ENCODE measurements around the gene CTIF. TPM values are rescaled to one million over a fixed set of nuclear protein-coding genes. Genes with fewer than 3 reads are reported as not detected.
A peak's percentile ranks its signal among the peaks of the same experiment; 100 is the strongest.

The CTIF gene
- total RNA-seq, 2 donors from 2014 or later, result 6.1 to 7.3 TPM

- Mint-ChIP-seq H3K4me1 (peaks cover 19% of the 10 kb centered on the region), H3K27me3 (peaks cover 16% of the 10 kb centered on the region), H3K4me3 (no peak overlapping the region), H3K36me3 (ENCODE audit: low read depth) (no peaks in the 10 kb centered on the region), H3K27ac (peak overlapping the region; percentile 41)
- ATAC-seq, result no peak
- DNase-seq, result no peak
- H3K9me3 ChIP-seq (ENCODE audit: control insufficient read depth, low read length, poor library complexity, severe bottlenecking), result no peaks in the 10 kb centered on the region
Measured at GRCh38 chr18:48548011-48548771, 9.4 kb downstream of the CTIF start.

- no peak overlapping the region for H3K4me3 Mint-ChIP-seq
- ATAC-seq, result no peak
- no peaks in the 10 kb centered on the region for H3K9me3 ChIP-seq (ENCODE audit: control insufficient read depth, low read length, poor library complexity, severe bottlenecking)
- peaks cover 12% of the 10 kb centered on the region for H3K27me3 Mint-ChIP-seq
- H3K27ac Mint-ChIP-seq, result peak overlapping the region; percentile 41
- H3K36me3 Mint-ChIP-seq (ENCODE audit: low read depth), result no peaks in the 10 kb centered on the region
- H3K4me1 Mint-ChIP-seq, result peaks cover 16% of the 10 kb centered on the region
- no peak for DNase-seq
Measured at GRCh38 chr18:48548921-48549320, 10.1 kb downstream of the CTIF start.

GRCh38 chr18:48550101-48550729 is 11.4 kb downstream of the CTIF start:
- Mint-ChIP-seq H3K27ac (peak overlapping the region; percentile 9), H3K4me3 (no peak overlapping the region), H3K4me1 (peaks cover 9% of the 10 kb centered on the region), H3K27me3 (no peaks in the 10 kb centered on the region), H3K36me3 (ENCODE audit: low read depth) (no peaks in the 10 kb centered on the region)
- ATAC-seq, result no peak
- no peaks in the 10 kb centered on the region for H3K9me3 ChIP-seq (ENCODE audit: control insufficient read depth, low read length, poor library complexity, severe bottlenecking)
- no peak for DNase-seq

GRCh38 chr18:48551100-48551499 is 12.3 kb downstream of the CTIF start:
- no peaks in the 10 kb centered on the region for H3K9me3 ChIP-seq (ENCODE audit: control insufficient read depth, low read length, poor library complexity, severe bottlenecking)
- H3K4me3 Mint-ChIP-seq, result no peak overlapping the region
- H3K36me3 Mint-ChIP-seq (ENCODE audit: low read depth), result no peaks in the 10 kb centered on the region
- no peak overlapping the region for H3K27ac Mint-ChIP-seq
- peaks cover 6% of the 10 kb centered on the region for H3K4me1 Mint-ChIP-seq
- DNase-seq (no peak), ATAC-seq (no peak)
- no peaks in the 10 kb centered on the region for H3K27me3 Mint-ChIP-seq

GRCh38 chr18:48552130-48552529 is 13.3 kb downstream of the CTIF start:
- H3K27me3 Mint-ChIP-seq, result no peaks in the 10 kb centered on the region
- no peak for ATAC-seq
- no peak overlapping the region for H3K27ac Mint-ChIP-seq
- no peak for DNase-seq
- H3K36me3 Mint-ChIP-seq (ENCODE audit: low read depth), result no peaks in the 10 kb centered on the region
- peaks cover 8% of the 10 kb centered on the region for H3K4me1 Mint-ChIP-seq
- H3K9me3 ChIP-seq (ENCODE audit: control insufficient read depth, low read length, poor library complexity, severe bottlenecking), result no peaks in the 10 kb centered on the region
- no peak overlapping the region for H3K4me3 Mint-ChIP-seq

- ATAC-seq, result no peak
- Mint-ChIP-seq H3K27ac (no peak overlapping the region), H3K4me1 (peaks cover 8% of the 10 kb centered on the region), H3K36me3 (ENCODE audit: low read depth) (no peaks in the 10 kb centered on the region), H3K27me3 (no peaks in the 10 kb centered on the region), H3K4me3 (no peak overlapping the region)
- no peak for DNase-seq
- H3K9me3 ChIP-seq (ENCODE audit: control insufficient read depth, low read length, poor library complexity, severe bottlenecking), result no peaks in the 10 kb centered on the region
Measured at GRCh38 chr18:48553236-48553635, 14.4 kb downstream of the CTIF start.

- H3K27me3 Mint-ChIP-seq, result no peaks in the 10 kb centered on the region
- H3K36me3 Mint-ChIP-seq (ENCODE audit: low read depth), result no peaks in the 10 kb centered on the region
- peaks cover 4% of the 10 kb centered on the region for H3K4me1 Mint-ChIP-seq
- DNase-seq, result no peak
- no peak overlapping the region for H3K27ac Mint-ChIP-seq
- no peak for ATAC-seq
- no peak overlapping the region for H3K4me3 Mint-ChIP-seq
- H3K9me3 ChIP-seq (ENCODE audit: control insufficient read depth, low read length, poor library complexity, severe bottlenecking), result no peaks in the 10 kb centered on the region
Measured at GRCh38 chr18:48554610-48555400, 16.0 kb downstream of the CTIF start.

GRCh38 chr18:48555465-48555995 is 16.7 kb downstream of the CTIF start:
- ATAC-seq (no peak), DNase-seq (no peak)
- Mint-ChIP-seq H3K27me3 (no peaks in the 10 kb centered on the region), H3K36me3 (ENCODE audit: low read depth) (no peaks in the 10 kb centered on the region), H3K4me3 (no peak overlapping the region), H3K4me1 (peaks cover 3% of the 10 kb centered on the region), H3K27ac (no peak overlapping the region)
- H3K9me3 ChIP-seq (ENCODE audit: control insufficient read depth, low read length, poor library complexity, severe bottlenecking), result no peaks in the 10 kb centered on the region

- Mint-ChIP-seq H3K27me3 (no peaks in the 10 kb centered on the region), H3K27ac (no peak overlapping the region), H3K4me1 (peaks cover 2% of the 10 kb centered on the region), H3K36me3 (ENCODE audit: low read depth) (no peaks in the 10 kb centered on the region), H3K4me3 (no peak overlapping the region)
- DNase-seq, result no peak
- no peaks in the 10 kb centered on the region for H3K9me3 ChIP-seq (ENCODE audit: control insufficient read depth, low read length, poor library complexity, severe bottlenecking)
- ATAC-seq, result no peak
Measured at GRCh38 chr18:48557640-48558174, 18.9 kb downstream of the CTIF start.

- ATAC-seq, result no peak
- no peaks in the 10 kb centered on the region for H3K27me3 Mint-ChIP-seq
- no peaks in the 10 kb centered on the region for H3K36me3 Mint-ChIP-seq (ENCODE audit: low read depth)
- no peak for DNase-seq
- peaks cover 2% of the 10 kb centered on the region for H3K4me1 Mint-ChIP-seq
- H3K27ac Mint-ChIP-seq, result no peak overlapping the region
- no peaks in the 10 kb centered on the region for H3K9me3 ChIP-seq (ENCODE audit: control insufficient read depth, low read length, poor library complexity, severe bottlenecking)
- no peak overlapping the region for H3K4me3 Mint-ChIP-seq
Measured at GRCh38 chr18:48558248-48558647, 19.4 kb downstream of the CTIF start.

- H3K4me1 Mint-ChIP-seq, result peaks cover 5% of the 10 kb centered on the region
- H3K9me3 ChIP-seq (ENCODE audit: control insufficient read depth, low read length, poor library complexity, severe bottlenecking), result no peaks in the 10 kb centered on the region
- no peak overlapping the region for H3K4me3 Mint-ChIP-seq
- no peak overlapping the region for H3K27ac Mint-ChIP-seq
- DNase-seq, result no peak
- peaks cover 13% of the 10 kb centered on the region for H3K27me3 Mint-ChIP-seq
- ATAC-seq, result no peak
- H3K36me3 Mint-ChIP-seq (ENCODE audit: low read depth), result no peaks in the 10 kb centered on the region
Measured at GRCh38 chr18:48560491-48560890, 21.7 kb downstream of the CTIF start.

- H3K4me1 Mint-ChIP-seq, result peaks cover 3% of the 10 kb centered on the region
- peaks cover 20% of the 10 kb centered on the region for H3K27me3 Mint-ChIP-seq
- DNase-seq (no peak), ATAC-seq (no peak)
- H3K36me3 Mint-ChIP-seq (ENCODE audit: low read depth), result no peaks in the 10 kb centered on the region
- no peak overlapping the region for H3K4me3 Mint-ChIP-seq
- no peaks in the 10 kb centered on the region for H3K9me3 ChIP-seq (ENCODE audit: control insufficient read depth, low read length, poor library complexity, severe bottlenecking)
- no peak overlapping the region for H3K27ac Mint-ChIP-seq
Measured at GRCh38 chr18:48562075-48562474, 23.2 kb downstream of the CTIF start.

GRCh38 chr18:48563027-48563426 is 24.2 kb downstream of the CTIF start:
- Mint-ChIP-seq H3K4me3 (no peak overlapping the region), H3K27me3 (peaks cover 20% of the 10 kb centered on the region), H3K27ac (no peak overlapping the region), H3K4me1 (peaks cover 3% of the 10 kb centered on the region), H3K36me3 (ENCODE audit: low read depth) (no peaks in the 10 kb centered on the region)
- no peak for DNase-seq
- ATAC-seq, result no peak
- H3K9me3 ChIP-seq (ENCODE audit: control insufficient read depth, low read length, poor library complexity, severe bottlenecking), result no peaks in the 10 kb centered on the region

Data from T-helper 17 cell (primary cell).